Activated CD4-positive, CD25-positive, alpha-beta regulatory T cell (primary cell): Measurements from ENCODE around the gene RBM17.
A peak's percentile ranks its signal among the peaks of the same experiment; 100 is the strongest.
"Not testable (repeated sequence)": the region's sequence is repeated elsewhere in the genome, so short reads cannot be mapped to it uniquely, and the experiment has no call there.

ENCODE experiments used
- DNase-seq, 4 experiments: peaks; one replicate each; lab custom pipeline; 2025; lab: John Stamatoyannopoulos, UW

Gene RBM17

GRCh38 chr10:6079044-6079443 lies 9.8 kb upstream of the RBM17 start:
- no peak for DNase-seq

DNA sequence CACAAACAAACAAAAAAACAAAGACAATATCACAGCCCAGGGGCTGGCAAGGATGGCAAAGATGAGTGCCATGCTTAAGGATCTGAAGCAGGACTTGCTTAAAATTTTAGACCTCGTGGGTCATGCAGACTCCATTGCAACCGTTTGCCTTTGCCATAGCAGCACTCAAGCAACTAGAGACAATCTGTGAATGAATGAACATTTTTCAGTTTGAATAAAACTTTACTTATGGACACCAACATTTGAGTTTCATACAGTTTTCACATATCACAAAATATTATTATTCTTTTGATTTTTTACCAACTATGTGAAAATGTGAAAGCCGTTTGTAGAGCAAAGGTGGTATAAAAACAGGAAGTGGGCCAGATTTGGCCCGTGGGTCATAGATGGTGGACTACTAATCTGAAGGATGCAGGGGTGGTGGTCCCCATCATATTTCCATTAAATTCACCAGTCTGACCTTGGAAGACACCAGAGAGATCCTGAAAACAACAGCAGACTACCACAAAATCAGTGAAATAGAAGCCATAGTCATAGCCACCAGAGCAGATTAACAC lies 8.3 kb upstream of the RBM17 start:
- DNase-seq, result no peak

- no peak for DNase-seq
These were observed 6.1 kb upstream of the RBM17 start for GRCh38 chr10:6082496-6083395.

- DNase-seq, result peak in 2 of 4 experiments; percentile 30 to 54
These were observed 5.0 kb upstream of the RBM17 start for GRCh38 chr10:6083523-6084475.

DNA sequence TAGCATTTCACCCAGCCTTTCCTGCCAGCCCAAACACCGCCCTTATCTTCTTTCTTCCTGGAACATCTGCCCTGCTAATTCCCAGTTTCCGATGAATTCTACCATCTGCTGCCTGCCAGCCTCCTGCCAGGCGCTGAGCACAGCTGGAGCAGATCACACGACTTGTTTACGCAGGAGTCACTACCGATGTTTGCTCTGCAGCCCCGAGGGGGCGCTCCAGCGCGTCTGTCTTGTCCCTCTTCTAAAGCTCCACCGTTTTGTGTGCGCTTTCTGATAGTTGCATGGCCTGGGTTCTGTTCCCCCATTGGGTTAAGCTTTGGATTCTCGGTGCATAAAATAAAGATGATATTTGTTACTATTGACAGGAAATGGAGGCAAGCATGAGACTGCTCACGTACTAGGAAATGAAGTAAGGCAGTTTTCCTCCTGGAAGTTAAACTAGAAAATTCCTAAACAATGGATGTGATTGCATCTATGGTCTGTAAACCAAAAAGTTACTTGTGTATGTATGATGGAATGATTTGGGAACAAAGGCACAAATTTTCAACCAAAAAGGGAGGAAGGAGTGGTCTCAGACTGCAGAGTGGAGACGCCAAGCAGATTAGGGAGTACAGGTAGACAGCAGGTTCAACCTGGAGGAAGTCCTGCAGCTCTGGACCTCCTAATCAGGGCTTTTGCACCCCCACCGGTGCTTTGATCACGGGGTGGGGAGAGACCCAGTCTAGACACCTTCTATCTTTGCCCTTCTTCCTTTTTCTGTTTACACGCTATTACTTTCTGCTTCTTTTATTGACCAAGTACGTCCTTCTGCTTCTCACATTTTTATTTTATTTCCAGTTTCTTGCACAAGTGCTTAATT lies 2.2 kb upstream of the RBM17 start:
- DNase-seq, result peak; percentile 67 to 85 (median 80)

- no peak for DNase-seq
These were observed 743 bp downstream of the RBM17 start for GRCh38 chr10:6089334-6090219.

- DNase-seq, result no peak
These were observed 2.8 kb downstream of the RBM17 start for GRCh38 chr10:6091630-6092029.

DNA sequence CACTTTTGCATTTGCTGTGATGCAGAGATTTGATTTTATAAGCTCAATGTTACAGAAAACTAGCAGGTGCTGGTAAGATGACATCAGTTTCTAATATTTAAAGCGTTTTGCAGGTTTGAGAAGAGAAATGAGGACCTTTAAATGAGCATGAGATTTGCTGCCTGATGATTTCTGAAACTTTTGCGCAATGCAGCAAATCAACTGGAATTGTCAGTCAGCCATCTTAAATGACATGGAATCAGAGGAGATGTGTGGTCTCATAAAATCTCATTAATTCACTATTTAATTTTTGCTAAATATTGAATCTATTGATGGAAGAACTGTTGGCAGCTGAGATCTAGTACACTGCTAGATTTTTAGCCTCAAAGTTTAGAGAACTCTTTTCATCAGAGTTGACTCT lies 3.9 kb downstream of the RBM17 start:
- no peak for DNase-seq

DNA sequence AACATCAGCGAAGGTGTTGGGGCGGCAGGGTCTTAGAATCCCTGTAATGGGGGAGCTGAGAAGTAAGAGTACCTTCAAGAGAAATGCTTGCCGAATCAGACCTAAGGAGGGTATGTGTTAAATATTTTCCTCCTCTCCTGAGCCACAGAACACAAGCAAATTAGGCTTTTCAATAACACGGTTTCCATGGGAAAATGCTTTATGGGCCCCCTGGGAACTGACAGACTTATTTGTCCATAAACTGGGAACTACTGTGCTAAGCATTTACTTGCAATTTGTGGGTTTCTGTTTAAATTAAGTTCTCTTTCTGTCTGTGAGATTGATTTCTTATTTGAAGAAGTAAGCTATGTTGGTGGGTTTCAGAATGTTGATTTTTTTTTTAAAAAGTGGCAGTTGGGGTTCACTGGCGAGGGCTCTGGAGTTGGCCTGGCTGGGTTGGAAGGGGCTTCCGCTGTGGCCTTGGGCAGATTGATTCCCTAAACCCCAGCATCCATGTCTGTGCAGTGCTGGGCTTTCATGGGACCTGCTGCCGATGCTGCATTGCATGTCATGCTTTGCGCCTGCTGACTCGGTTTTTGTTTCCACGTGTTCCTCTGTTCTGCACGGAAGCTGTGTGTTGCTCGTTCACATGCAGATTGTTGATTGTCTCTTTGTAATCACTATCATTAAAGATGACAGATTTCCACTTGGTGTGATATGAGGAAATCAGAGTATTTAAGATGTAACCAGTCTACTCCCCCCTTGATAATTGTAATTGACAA lies 7.2 kb downstream of the RBM17 start:
- no peak for DNase-seq

DNA sequence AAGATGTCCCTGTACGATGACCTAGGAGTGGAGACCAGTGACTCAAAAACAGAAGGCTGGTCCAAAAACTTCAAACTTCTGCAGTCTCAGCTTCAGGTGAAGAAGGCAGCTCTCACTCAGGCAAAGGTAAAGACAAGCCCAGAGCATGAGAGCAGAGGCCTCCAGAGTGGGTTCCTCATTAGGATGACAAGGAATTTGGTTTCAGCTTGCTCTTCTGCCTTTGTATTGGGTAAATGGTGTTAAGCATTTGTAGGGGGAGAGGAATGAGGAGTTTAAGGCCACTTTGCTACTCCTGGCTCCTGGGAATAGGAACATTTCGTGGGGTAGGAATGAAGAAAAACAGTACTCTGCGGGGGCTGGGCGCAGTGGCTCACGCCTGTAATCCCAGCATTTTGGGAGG lies 8.2 kb downstream of the RBM17 start:
- no peak for DNase-seq

GRCh38 chr10:6098156-6098555 lies 9.3 kb downstream of the RBM17 start:
- DNase-seq, result no peak

DNA sequence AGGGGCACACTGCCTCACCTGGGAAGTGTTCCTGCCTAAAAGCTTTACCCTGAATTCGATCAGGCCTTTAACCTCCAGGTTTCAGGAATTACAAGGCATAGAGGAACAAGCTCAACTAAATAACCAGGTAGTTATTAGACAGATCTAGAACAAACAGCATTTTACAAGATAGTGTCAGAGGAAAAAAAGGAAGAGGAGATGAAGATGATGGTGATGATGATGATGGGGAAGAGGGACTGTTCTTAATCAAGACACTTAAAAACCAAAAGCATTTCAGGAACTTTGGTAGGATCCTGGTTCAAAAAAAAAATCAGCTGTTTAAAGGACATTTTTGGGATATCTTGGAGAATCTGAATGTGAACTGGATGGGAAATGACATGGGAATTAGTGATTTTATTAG lies 11.5 kb downstream of the RBM17 start:
- no peak for DNase-seq

GRCh38 chr10:6101181-6101580 lies 12.3 kb downstream of the RBM17 start:
- no peak for DNase-seq

- no peak for DNase-seq
These were observed 13.3 kb downstream of the RBM17 start for GRCh38 chr10:6102128-6102527.

- no peak for DNase-seq
These were observed 14.8 kb downstream of the RBM17 start for GRCh38 chr10:6103591-6103990.

DNA sequence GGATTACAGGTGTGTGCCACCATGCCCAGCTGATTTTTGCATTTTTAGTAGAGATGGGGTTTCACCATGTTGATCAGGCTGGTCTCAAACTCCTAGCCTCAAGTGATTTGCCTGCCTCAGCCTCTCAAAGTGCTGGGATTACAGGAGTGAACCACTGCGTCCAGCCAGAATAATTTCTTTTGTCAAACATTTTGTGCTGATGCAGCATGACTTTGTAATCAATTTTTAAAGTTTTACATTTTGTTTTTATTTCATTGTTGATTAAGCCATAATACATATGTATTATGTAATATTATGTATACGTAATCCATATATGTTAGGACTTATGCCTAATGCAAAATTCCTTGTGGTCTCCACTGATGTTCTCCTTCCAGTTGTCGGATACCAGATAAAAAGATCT lies 18.8 kb downstream of the RBM17 start:
- DNase-seq, result not testable (repeated sequence)

- DNase-seq, result no peak
These were observed 19.2 kb downstream of the RBM17 start for GRCh38 chr10:6108072-6108471.

DNA sequence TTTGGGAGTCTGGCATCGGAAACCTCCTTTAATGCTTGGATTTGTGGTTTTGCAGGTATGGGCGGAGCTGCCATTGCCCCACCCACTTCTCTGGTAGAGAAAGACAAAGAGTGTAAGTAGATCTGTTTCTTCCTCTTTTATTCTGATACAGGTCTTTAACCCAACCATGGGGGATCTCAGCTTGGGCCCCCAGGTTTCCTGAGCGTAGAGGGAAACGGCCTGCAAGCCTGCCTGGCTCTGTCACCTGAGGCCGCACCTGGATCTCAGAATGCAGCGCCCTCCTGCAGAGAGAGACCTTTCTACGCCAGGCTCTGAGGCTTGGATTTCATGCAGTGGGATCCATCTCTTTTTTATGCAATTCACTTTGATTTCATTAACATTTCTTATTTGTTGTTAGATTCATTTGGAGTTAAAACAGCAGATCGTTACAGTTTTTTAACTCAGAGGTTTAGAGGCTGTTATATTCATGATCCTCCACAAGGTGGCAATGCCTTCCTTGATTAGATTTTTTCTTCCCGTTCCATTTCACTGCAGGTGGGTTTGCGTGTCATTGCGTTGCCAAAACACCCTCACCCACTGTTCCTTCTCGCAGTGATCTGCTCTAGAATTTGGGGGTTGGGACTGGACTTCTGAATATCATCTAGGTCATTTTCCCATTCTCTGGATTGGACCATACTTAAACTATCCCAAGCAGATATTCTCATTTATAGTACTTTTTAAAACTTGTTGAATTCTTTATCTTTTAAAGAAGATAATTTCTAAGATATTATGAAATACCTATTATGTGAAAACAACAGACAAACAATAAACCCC lies 20.0 kb downstream of the RBM17 start:
- no peak for DNase-seq

- no peak for DNase-seq
These were observed 20.6 kb downstream of the RBM17 start for GRCh38 chr10:6109444-6109775.
